CD4-positive, alpha-beta T cell treated with Interleukin-4 for 1 hour (primary cell): Measurements from ENCODE around the gene ZNF485.
"Not testable (repeated sequence)": the region's sequence is repeated elsewhere in the genome, so short reads cannot be mapped to it uniquely, and the experiment has no call there.

Source experiments
- DNase-seq, 2 donors: peaks; one replicate each; pipeline ENCODE4 v3.0.0-alpha.2; 2020 to 2022

The ZNF485 gene

DNA sequence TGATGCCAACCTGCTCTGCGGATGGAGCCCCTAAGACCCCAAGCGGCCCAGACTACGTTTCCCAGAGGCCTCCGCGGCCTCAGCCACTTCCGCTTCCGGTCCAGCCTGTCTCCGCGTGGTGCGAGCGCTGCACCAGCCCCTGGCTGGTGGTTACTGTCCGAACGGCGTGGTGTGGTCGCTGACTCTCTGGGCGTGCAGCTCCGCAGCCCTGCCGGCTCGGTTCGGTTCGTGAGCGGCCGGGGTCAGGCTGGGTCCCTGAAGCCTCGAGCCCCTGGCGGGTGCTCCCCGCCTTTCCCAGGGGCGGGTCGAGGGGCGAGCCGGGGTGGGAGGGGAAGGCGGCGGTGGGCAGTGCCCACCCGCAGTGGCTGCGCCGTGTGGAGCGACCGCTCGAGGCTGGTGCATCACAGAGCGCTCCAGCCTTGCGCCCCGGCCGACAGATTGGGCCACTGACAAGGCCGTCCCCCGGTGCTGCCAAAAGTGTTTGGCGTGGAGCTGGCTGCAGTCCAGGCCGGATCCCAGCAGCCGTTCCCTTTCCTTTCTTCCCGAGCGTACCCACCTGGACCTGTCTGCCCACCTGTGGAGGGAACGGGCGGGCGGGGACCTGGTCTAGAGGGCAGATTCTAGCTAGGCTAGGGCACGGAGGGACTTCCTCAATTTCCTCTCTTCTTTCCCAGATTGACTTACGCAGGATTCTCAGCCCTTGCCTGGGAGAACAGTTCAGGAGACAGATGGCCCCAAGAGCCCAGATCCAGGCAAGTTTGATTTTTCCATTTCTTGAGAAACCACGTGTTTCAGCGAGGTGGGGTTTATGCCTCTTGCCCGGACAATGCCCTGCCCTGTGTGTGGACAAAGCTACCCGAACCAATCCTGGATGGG, at the start of gene ZNF485:
Gene ZNF485, plus strand, starts transcription at position 116 of the 876 bp plus-strand sequence. Its CDS starts 613 bp downstream, at position 729.
- peak; percentile 65 to 69 for DNase-seq

DNA sequence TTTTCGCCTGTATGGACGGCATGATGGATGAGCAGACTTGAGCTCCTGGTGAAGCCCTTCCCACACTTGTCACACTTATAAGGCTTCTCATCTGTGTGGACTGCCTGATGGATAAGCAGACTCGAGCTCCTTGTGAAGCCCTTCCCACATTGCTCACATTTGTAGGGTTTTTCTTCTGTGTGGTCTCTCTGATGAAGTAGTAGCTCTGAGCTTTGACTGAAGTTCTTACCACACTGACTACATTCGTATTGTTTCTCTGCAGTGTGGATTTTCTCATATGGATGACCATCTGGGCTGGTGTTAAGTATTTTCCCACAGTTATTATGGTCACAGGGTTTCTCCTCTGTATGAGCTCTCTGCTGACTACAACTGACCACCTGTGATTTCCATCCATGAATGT, 49.0 kb upstream of the ZNF485 start:
- no peak for DNase-seq

DNA sequence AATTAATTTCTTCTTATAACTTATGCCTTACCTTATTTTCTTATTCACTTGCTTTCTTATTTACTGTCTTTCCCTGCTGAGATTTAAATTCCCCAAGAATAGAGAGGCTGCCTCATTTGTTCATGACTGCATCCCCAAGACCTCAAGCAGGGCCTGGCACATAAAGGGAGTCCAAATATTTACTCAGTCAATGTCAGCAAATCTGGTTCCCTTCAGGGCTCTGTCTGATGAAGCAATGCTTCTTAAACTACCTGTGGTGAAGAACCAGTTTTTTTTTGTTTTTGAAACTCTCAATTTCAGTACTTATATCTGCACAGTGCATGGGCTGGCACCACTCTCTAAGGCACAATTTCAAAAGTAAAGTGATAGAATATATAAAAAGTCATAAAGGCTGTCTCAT, 36.6 kb upstream of the ZNF485 start:
- DNase-seq, result no peak

DNA sequence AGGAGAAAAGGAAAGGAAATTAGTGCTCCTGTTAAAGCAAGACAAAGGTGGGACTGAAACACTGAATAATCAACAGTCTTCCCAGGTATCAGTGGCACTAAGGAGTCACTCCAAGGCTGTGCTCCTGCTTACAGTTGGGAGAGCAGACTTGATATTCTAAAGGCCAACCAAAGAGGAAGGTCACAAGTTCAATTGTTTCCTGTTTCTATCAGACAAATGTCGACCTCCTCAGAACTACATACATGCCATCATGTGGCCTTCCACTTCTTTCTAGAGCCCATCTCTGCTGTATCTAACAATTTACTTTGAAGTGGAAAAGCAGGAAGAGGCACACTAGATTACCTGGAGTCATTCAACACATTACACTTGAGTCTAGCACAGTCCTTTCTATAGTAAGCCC, 35.3 kb upstream of the ZNF485 start:
- no peak for DNase-seq

DNA sequence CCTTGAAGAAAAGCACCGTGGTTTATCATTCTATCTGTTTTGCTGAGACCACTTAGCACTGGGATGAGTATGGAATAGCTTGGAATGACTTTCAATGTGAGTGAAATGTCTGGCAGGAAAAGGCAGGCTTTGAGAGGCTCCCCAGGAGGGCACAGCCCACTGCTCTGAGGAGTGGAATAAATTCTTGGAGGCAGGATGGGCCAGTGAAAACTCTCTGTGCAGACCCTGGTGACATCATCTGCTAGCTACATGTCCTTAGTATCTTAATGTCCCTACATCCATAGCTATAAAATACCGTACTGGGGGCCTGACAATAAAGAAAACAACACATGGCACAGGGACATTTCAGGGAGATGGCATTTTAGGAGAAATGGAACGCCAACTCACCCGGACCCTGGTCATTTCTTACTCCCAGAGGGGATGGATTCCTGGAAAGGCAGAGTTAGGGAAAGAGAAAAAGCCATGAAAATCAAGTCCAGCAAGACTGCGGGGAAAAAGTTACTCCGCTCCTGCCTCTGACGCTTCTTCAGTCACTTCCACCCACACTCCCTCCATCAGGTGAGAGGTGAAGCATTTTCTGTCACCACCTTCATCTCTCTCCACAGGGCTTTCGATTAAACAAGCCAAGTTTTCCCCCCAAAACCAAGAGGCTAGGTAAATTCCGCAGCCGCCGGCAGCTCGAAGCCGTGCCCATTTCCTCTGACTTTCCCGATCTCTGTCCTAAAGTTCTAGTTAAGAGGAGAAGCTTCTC, 32.8 kb upstream of the ZNF485 start:
- DNase-seq, result peak in 1 of 2 donors; percentile 8

DNA sequence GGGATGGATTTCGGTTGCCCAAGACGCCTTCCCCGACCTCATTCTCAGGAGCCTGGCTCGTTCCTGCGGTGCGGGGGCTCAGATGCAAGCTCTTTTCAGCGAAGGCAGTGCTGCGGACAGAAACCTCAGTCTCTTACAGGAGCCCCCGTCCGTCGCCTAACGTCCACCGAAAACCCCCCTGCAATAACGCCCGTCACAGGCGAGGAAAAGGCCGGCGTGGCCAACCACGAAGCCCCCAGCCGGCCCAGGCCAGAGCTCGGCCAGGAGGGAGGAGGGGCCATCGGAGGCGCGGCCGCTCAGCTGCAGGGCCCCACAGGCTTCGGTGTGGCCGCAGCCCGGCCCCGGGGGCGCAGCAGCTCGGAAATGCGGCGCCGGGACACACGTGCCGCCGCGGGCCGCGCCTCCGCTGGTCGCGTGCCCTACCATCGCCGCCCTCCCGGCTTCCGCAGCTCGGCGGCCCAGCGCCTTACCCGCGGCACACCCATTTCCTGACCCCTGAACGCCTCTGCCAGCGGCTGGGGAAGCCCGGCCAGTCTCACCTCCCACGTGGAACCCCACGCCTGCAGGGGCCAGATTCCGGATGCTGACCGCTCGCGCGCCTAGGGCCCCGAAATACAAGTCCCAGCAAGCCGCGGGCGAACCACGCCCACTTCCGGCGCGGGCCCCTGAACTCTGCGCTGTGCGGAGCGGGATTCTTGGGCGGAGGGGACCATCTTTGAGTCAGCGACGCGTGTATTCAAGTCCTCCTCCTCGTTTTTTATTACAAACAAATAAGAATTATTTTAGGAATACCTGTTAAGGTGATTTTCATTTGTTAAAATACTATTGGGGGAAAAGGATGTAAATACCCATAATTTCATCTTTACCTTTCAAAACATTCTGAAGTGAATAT, 32.0 kb upstream of the ZNF485 start, which contains the start of gene ZNF239:
Gene ZNF239, minus strand, starts transcription at position 616 of the 892 bp plus-strand sequence. CDS start 16,537 bp downstream, outside the sequence.
- peak; percentile 88 to 89 for DNase-seq

DNA sequence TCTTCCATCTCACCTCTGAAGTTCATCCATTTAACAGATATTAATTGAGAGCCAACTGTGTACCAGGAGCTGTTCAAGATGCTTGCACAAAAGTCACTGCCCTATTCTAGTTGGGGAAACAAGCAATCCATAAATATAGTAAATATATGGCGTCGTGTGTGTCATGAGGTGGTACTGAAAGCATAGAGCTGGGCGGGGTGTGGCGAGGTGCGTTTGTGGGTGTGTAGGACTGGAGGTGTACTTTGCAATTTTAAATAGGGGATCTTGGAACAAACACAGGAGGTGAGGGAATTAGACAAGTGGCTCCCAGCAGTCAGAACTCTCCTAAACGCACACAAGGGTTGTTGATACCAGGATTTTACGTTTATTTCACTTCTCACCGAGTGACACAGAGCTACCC, 31.3 kb upstream of the ZNF485 start:
- no peak for DNase-seq

DNA sequence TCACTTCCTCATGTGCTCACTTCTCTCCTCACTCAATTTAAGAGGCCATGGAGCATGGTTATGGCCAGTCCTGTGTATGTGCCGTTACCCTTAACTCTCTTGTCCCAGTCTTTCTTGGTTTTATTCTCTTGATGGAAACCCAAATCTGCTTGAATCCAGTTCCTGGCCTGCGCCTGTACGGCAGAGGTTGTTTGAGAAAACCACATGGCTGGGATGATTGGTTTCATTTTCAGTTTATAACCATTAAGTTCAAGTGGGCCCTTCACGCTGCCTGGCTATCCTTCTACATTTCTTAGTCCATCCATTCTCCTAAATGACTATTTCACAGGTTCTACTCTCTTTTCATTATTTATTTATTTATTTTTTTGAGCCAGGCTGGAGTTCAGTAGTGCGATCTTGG, 30.2 kb upstream of the ZNF485 start:
- peak in 1 of 2 donors; percentile 41 for DNase-seq

DNA sequence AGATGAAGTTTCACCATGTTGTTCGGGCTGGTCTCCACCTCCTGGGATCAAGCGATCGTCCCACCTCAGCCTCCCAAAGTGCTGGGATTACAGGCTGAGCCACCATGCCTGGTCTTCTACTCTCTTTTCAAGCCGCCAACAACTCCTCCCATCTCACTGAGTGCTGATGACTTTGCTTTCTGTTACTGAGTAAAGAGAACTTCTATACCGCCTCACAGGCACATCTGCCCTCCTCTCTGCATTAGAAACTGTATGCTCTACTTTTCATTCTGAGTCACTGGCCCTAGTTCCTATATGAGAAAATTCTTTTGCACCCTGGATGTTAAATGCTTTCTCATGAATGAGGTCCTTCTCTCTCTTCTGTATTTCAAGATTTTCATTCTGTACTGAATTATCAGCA, 29.7 kb upstream of the ZNF485 start:
- peak in 1 of 2 donors; percentile 10 for DNase-seq

DNA sequence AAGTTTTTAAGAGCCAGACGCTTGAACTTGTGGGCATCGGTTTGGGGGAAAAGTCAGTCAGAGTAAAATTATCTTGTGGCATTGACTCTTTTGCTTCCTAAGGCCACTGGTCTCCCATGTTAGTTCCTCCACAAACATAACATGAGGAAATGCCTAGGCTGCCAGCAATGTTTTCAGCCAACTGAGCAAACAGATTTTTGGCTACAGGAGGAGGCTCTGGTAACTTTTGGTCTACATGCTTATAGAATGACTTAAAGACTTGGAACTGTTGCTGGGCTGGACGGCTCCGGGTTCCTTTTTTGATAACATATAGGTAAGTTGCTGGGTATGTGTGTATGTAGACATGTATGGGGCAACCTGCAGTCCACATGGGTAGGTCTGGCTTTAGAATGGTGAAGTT, 22.2 kb upstream of the ZNF485 start:
- no peak for DNase-seq

DNA sequence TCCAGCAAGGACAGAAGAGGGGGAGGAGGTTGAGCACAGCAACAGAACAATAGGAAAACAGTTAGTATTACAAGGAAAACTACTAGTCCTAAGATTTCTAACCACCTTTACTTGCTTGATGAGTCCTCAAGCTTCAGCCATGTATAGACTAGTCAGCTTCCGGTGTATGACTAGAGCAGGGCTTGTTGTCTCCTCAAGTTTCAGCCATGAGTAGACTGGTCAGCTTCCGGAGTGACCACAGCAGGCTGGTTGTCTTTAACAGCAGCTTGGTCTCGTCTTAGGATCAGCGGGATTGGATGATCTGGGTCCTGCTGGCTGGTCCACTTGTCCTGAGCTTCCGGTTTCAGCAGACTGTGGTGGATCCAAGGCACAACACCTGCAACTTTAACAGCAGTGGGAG, 21.2 kb upstream of the ZNF485 start:
- no peak for DNase-seq

DNA sequence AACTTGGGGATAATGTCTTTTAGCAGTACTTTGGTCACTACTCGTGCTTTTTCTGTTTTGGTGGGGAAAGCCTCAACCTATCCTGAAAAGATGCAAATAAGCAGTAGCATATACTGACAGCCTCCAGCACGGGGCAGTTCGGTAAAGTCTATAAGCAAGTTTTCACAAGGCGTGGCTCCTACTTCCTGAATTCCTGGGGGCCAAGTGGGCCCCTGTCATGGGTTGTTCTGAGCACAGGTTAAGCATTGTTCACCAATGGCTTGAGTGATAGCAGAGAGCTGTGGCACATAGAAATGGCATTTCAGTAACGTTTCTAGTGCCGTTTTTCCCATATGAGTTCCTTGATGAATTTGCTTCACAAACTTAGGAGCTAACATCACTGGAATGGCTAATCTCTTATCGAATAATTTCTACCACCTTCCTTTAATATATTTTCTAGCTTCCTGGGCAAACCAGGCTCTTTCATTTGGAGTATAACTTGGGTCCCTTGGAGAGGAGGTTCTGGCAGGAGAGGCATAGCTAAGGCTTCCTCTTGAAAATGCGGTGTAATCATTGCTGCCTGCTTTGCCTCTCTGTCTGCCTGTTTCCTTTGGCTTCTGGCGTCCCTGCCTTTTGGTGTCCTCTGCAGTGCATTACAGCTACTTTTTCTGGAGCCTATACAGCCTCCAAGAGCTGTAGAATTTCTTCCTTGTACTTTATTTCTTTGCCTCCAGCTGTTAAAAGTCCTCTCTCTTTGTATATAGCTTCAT, 20.1 kb upstream of the ZNF485 start:
- no peak for DNase-seq

DNA sequence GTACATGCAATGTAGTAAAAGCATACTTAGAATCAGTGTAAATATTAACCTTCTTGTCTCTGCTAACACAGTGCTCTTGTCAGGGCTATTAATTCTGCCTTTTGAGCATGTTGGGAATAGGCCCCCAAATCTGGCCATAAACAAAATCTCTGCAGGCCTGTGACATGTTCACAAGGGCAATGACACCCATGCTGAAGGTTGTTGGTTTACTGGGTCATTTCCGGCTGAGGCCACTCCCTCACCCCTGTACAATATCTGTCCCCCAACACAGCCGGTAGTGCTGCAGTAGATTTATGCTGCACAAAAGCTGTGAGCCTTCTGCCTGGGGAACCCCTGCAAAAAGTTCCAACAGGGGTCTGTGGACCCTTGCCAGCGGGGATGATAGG, 19.5 kb upstream of the ZNF485 start:
- DNase-seq, result not testable (repeated sequence)

DNA sequence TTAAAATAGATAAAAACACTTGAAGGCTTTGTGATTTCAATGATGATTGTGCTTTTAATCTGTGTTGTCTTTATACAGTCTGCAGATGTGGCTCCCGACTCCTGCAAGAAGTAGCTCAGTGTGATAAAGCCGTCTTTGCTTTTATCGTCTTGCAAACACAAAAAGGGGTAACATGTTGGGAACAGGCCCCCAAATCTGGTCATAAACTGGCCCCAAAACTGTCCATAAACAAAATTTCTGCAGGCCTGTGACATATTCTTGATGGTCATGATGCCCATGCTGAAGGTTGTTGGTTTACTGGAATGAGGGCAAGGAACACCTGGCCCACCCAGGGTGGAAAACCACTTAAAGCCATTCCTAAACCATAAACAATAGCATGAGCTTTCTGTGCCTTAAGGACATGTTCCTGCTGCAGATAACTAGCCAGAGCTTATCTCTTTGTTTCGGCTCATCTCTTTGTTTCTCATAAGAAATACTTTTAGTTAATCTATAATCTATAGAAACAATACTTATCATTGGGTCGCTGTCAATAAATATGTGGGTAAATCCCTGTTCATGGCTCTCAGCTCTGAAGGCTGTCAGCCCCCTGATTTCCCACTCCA, 14.8 kb upstream of the ZNF485 start:
- no peak for DNase-seq

DNA sequence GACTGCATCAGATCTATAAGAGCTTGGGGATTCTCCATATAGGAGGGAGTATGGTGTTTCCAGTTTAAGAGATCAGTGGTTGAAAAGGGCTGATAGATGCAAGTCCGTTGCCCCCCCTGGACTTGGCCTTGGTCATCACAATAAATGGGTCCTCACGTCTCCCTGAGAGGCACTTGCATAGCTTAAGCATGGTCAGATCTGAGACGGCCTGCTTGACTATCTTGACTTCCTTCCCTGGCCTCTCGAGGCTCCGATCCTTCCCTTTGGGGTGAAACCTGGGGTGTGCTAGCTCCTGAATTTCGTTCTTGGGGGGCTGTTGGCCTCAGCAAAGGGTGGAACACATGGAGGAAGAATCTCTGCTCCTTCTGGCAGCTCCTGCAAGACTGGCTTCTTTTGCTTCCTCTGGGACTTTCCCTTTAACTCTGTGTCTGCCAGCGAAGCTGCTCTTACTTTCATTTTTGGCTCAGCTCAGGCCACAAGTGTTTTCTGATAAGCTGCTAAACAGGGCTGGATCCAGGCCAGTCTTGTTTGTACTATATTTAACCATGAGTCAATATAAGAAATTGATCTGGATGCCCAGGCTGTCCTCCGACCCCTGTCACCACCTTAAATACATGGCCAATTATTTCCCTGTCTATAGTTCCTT, 11.2 kb upstream of the ZNF485 start:
- peak; percentile 39 to 63 for DNase-seq

DNA sequence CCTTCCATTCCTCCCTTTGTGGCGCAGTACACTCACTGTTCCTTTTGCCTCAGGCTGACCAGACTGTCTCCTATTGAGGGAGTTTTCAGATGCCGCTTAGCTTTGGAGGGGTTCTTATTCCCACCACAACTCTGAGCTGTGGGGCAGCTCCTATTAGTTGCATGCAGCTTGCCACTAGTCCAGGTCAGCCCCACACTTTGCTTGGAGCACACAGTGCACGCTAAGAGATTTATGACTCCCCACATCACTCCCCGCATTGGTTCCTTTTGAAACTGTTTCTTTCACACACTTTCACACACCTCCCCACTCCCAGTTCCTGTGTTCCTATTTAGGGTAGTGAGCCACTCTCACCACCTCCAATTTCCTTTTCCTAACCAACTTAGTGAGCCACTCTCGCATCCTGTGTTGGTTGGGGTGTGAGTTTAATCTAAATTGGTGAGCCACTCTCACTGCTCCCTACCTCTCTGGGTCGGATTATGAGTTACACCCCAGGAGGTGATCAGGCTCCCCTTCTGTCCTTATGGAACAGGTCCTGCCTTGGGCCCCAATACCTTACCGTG, 10.4 kb upstream of the ZNF485 start:
- peak in 1 of 2 donors; percentile 38 for DNase-seq

DNA sequence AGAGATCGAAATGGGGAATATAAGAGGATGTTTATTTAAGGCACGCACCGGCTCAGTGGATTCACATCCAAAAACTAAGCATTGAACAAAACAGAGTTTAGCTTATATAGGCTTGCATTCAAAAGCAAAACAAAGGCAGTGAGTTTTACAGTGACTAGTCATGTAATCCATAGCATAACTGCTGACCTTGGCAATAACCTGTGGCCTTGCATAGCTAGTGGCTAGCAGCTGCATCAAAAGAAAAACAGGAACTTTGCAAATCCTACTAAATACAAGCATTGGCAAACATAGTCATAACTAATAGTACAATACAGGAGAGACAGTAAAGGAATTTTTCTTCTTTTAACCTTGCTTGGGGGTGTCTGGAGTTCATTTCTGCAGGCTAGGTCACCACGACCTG, 9.7 kb upstream of the ZNF485 start:
- no peak for DNase-seq

DNA sequence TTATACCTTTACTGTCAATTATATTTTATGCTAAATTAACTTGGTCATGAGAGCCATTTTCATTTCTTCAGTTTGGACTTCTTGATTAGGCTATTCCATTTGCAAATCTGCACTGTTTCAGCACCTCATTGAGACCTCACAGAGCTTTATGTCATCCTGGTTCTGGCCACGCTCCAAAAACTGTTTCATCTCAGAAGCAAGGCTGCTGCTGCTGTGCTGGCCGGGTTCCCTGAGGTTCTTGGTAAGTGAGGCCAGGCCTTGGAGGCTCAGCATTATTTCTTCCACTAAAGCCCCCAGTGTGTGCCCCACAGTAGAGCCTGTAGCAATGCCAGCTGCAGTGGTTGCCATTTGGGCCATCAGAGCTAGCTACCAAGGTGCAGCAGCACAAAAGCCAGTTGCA, 7.8 kb upstream of the ZNF485 start:
- DNase-seq, result no peak

DNA sequence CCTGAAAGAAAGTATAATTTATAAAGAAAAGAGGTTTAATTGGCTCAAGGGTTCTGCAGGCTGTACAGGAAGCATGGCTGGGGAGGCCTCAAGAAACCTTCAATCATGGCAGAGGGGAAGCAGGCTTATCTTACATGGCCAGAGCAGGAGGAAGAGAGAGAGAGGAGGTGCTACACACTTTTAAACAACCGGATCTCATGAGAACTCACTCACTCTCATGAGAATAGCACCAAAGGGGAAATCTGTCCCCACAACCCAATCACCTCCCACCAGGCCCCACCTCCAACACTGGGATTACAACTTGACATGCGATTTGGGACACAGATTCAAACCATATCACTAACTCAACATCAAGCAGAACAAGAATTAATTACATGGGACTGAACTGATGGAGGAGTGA, 6.9 kb upstream of the ZNF485 start:
- DNase-seq, result no peak

DNA sequence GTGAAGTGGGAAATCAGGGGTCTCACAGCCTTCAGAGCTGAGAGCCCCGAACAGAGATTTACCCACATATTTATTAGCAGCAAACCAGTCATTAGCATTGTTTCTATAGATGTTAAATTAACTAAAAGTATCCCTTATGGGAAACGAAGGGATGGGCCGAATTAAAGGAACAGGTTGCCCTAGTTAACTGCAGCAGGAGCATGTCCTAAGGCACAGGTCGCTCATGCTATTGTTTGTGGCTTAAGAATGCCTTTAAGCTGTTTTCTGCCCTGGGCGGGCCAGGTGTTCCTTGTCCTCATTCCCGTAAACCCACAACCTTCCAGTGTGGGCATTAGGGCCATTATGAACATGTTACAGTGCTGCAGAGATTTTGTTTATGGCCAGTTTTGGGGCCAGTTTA, 4.7 kb upstream of the ZNF485 start:
- not testable (repeated sequence) for DNase-seq

DNA sequence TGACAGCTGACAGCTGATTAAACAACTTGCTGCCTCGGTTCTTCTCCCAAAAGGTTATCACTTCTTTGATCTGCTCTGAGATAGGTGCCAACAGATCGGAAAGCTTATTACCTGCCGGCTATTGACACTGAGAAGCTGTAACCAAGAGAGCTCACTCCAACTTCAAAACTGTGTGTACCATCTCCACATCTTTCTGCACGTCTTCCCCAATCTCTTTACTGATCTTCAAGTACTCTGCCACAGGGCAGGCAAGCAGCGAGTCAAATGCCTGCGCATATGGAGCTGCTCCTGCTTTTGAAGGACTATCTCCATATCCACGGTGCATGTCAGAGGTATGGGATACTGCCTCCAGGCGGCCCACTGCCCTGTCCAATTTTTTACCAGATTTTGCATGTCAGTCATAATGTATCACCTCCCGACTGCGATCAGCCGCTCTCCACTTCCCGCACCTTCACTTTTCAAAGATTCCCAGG, 352 bp upstream of the ZNF485 start:
- no peak for DNase-seq
